OCI-LY7 (cell line): ENCODE measurements around the gene FRMPD3. TPM values are rescaled to one million over a fixed set of nuclear protein-coding genes. Genes with fewer than 3 reads are reported as not detected.
"Not testable (repeated sequence)": the region's sequence is repeated elsewhere in the genome, so short reads cannot be mapped to it uniquely, and the experiment has no call there.

Experiments used
- BruUV-seq: library from RNA; stranded (reverse); fragments of 400-500 nt; replicated peaks from 2 replicates; lab custom pipeline; 2021; lab: Mats Ljungman, UMichigan
- CTCF ChIA-PET: fragments of 300-600 bp; sonication (Branson Sonifier 250); formaldehyde crosslinking; loops from one replicate; lab custom pipeline; 2022; ENCODE audit warnings: antibody characterized with exemption; ENCODE audit not compliant: unreplicated experiment; lab: Charles Lee
- POLR2A ChIA-PET: fragments of 300-600 bp; sonication (Branson Sonifier 250); formaldehyde crosslinking; loops from one replicate; lab custom pipeline; 2022; ENCODE audit warnings: antibody characterized with exemption; lab: Charles Lee
- DNase-seq: peaks from one replicate; pipeline ENCODE4 v3.0.0-alpha.2; 2015; ENCODE audit warnings: low spot score
- H2AFZ ChIP-seq: fragments of 200-600 bp; sonication (generic), shearing (Covaris generic); 2 replicates; pipeline ENCODE4 v1.6.1; 2014; ENCODE audit warnings: mild to moderate bottlenecking, antibody characterized with exemption, low read length, moderate library complexity
- H3K27ac ChIP-seq: fragments of 200-600 bp; sonication (generic); 2 replicates; pipeline ENCODE4 v1.5.1; 2014; ENCODE audit warnings: mixed run types, low read depth, mild to moderate bottlenecking, moderate library complexity, low read length, inconsistent platforms; ENCODE audit not compliant: poor library complexity, severe bottlenecking
- H3K36me3 ChIP-seq: fragments of 200-600 bp; sonication (generic); 2 replicates; pipeline ENCODE4 v1.6.1; 2014; ENCODE audit warnings: mild to moderate bottlenecking, antibody characterized with exemption, low read length, moderate library complexity, mixed read lengths; ENCODE audit not compliant: insufficient read depth
- H3K4me1 ChIP-seq: fragments of 200-600 bp; sonication (generic); 2 replicates; pipeline ENCODE4 v1.5.1; 2014; ENCODE audit warnings: mild to moderate bottlenecking, low read length; ENCODE audit not compliant: insufficient read depth, poor library complexity, severe bottlenecking
- H3K4me2 ChIP-seq: fragments of 200-600 bp; sonication (generic); 2 replicates; pipeline ENCODE4 v1.6.1; 2014; ENCODE audit warnings: mild to moderate bottlenecking, low read length
- H3K4me3 ChIP-seq: fragments of 200-600 bp; sonication (generic); 2 replicates; pipeline ENCODE4 v1.5.1; 2014; ENCODE audit warnings: mild to moderate bottlenecking, low read depth, low read length; ENCODE audit not compliant: poor library complexity, severe bottlenecking
- H3K79me2 ChIP-seq: fragments of 200-600 bp; sonication (generic); 2 replicates; pipeline ENCODE4 v1.6.1; 2016; ENCODE audit warnings: low read depth, mild to moderate bottlenecking, low read length, moderate library complexity, mixed read lengths; ENCODE audit not compliant: insufficient read depth
- H3K9me2 ChIP-seq: fragments of 200-600 bp; sonication (generic); 2 replicates; pipeline ENCODE4 v1.6.1; 2016; ENCODE audit warnings: mild to moderate bottlenecking, low read length, mixed read lengths; ENCODE audit not compliant: insufficient read depth
- H3K9me3 ChIP-seq: fragments of 200-600 bp; sonication (generic); 2 replicates; pipeline ENCODE4 v1.6.1; 2014; ENCODE audit warnings: mild to moderate bottlenecking, mixed run types, low read length, mixed read lengths
- H4K20me1 ChIP-seq: fragments of 200-600 bp; sonication (generic); 2 replicates; pipeline ENCODE4 v1.6.1; 2014; ENCODE audit warnings: mild to moderate bottlenecking, antibody characterized with exemption, low read length, moderate library complexity, mixed read lengths; ENCODE audit not compliant: insufficient read depth
- CTCF ChIP-seq: fragments of 200-600 bp; sonication (generic); conservative IDR thresholded peaks from 2 replicates; pipeline ENCODE4 v1.5.1; 2014; ENCODE audit warnings: mild to moderate bottlenecking, antibody characterized with exemption, low read length, moderate library complexity, mixed read lengths
- EZH2phosphoT487 ChIP-seq: fragments of 200-600 bp; sonication (generic); IDR thresholded peaks from 2 replicates; pipeline ENCODE4 v1.6.1; 2018; ENCODE audit warnings: low read depth, borderline replicate concordance, mild to moderate bottlenecking, mixed run types, antibody characterized with exemption, low read length, moderate library complexity, mixed read lengths
- intact Hi-C: fragments of 100-400 bp; cut with micrococcal nuclease; formaldehyde crosslinking; loops from one replicate; pipeline ENCODE4 v1.10.0; 2022; ENCODE audit not compliant: unreplicated experiment
- total RNA-seq, 2 experiments: library from RNA; depleted of rRNA in 1 of 2; stranded (reverse); fragments of >200 nt in 1 of 2; shearing (Covaris generic) in 1 of 2; gene quantifications; 2 replicates each; pipeline ENCODE4 v1.2.3, GENCODE V29; 2014 to 2022

The FRMPD3 gene
- total RNA-seq, 2 experiments from 2014 or later, result 6.5 to 12.3 TPM

- Histone ChIP-seq H4K20me1 (no peaks in the 10 kb centered on the region), H3K4me2 (peak overlapping the region; percentile 85), H3K9me3 (no peaks in the 10 kb centered on the region), H3K4me1 (peaks cover 88% of the 10 kb centered on the region), H3K36me3 (peaks cover 18% of the 10 kb centered on the region), H2AFZ (no peak overlapping the region), H3K4me3 (no peak overlapping the region), H3K27ac (peak overlapping the region; percentile 98), H3K79me2 (peaks cover 55% of the 10 kb centered on the region; the same call in 1 of the 2 replicates), H3K9me2 (no peaks in the 10 kb centered on the region)
- TF ChIP-seq EZH2phosphoT487 (no peak), CTCF (no peak)
- BruUV-seq, result no TSS peak
- CTCF ChIA-PET, result no interaction called here
- DNase-seq, result no peak
- POLR2A ChIA-PET, result interaction anchor here (0.8 kb wide), 1 partner anchor 28 kb away, joined by 7 read pairs; no protein-coding TSS in a partner anchor
- intact Hi-C loops, result no loop called here
Measured at GRCh38 chrX:107467271-107467670, 17.8 kb downstream of the FRMPD3 start.

- TF ChIP-seq EZH2phosphoT487, result no peak
- no peak for TF ChIP-seq CTCF
- no TSS peak for BruUV-seq
- ChIA-PET CTCF (interaction anchor here (1.1 to 1.2 kb wide), 2 partner anchors 19 to 23 kb away, joined by 4 to 5 read pairs; no protein-coding TSS in a partner anchor), POLR2A (interaction anchor here (0.8 to 1.2 kb wide), 4 partner anchors 10 to 72 kb away, joined by 3 read pairs; no protein-coding TSS in a partner anchor)
- Histone ChIP-seq H3K9me3 (no peaks in the 10 kb centered on the region), H3K36me3 (peaks cover 11% of the 10 kb centered on the region; the same call in 1 of the 2 replicates), H3K27ac (peak overlapping the region; percentile 62), H3K4me3 (no peak overlapping the region), H3K9me2 (no peaks in the 10 kb centered on the region), H2AFZ (no peak overlapping the region), H3K4me2 (peak overlapping the region; percentile 38), H3K79me2 (peaks cover 42% of the 10 kb centered on the region), H3K4me1 (peaks cover 70% of the 10 kb centered on the region), H4K20me1 (no peaks in the 10 kb centered on the region)
- intact Hi-C loops, result loop anchor here (2.0 kb wide), 1 partner anchor 19 kb away; no protein-coding TSS in a partner anchor
- DNase-seq, result peak; percentile 64
Measured at GRCh38 chrX:107470198-107470597, 20.7 kb downstream of the FRMPD3 start.

GRCh38 chrX:107470971-107471370, 21.5 kb downstream of the FRMPD3 start:
- Histone ChIP-seq H3K4me2 (peak overlapping the region; percentile 38), H4K20me1 (no peaks in the 10 kb centered on the region), H3K27ac (peak overlapping the region; percentile 62), H2AFZ (no peak overlapping the region), H3K4me3 (no peak overlapping the region), H3K9me2 (no peaks in the 10 kb centered on the region), H3K36me3 (peaks cover 11% of the 10 kb centered on the region; the same call in 1 of the 2 replicates), H3K9me3 (no peaks in the 10 kb centered on the region), H3K4me1 (peaks cover 68% of the 10 kb centered on the region), H3K79me2 (peaks cover 38% of the 10 kb centered on the region)
- peak; percentile 39; the same call in 1 of the 2 replicates for TF ChIP-seq CTCF
- no peak for TF ChIP-seq EZH2phosphoT487
- no peak for DNase-seq
- intact Hi-C loops, result loop anchor here (2.0 kb wide), 1 partner anchor 20 kb away; no protein-coding TSS in a partner anchor
- BruUV-seq, result no TSS peak
- CTCF ChIA-PET, result interaction anchor here (1.1 to 1.2 kb wide), 2 partner anchors 20 to 24 kb away, joined by 4 to 5 read pairs; no protein-coding TSS in a partner anchor
- POLR2A ChIA-PET, result interaction anchor here (0.8 kb wide), 1 partner anchor 22 kb away, joined by 3 read pairs; no protein-coding TSS in a partner anchor

GRCh38 chrX:107471420-107471819, 22.0 kb downstream of the FRMPD3 start:
- not testable (repeated sequence) for H3K4me3 ChIP-seq, H3K9me3 ChIP-seq, BruUV-seq, DNase-seq, H3K27ac ChIP-seq, H3K4me2 ChIP-seq, H3K9me2 ChIP-seq, H2AFZ ChIP-seq, H4K20me1 ChIP-seq
- intact Hi-C loops, result loop anchor here (2.0 kb wide), 1 partner anchor 21 kb away; no protein-coding TSS in a partner anchor
- Histone ChIP-seq H3K79me2 (peaks cover 36% of the 10 kb centered on the region), H3K4me1 (peaks cover 64% of the 10 kb centered on the region), H3K36me3 (peaks cover 11% of the 10 kb centered on the region; the same call in 1 of the 2 replicates)
- ChIA-PET CTCF (interaction anchor here (1.1 to 1.2 kb wide), 2 partner anchors 20 to 24 kb away, joined by 4 to 5 read pairs; no protein-coding TSS in a partner anchor), POLR2A (interaction anchor here (0.8 kb wide), 1 partner anchor 23 kb away, joined by 3 read pairs; no protein-coding TSS in a partner anchor)
